HG03342 (cell line): ENCODE measurements around the gene UTP25.
"Not testable (repeated sequence)": the region's sequence is repeated elsewhere in the genome, so short reads cannot be mapped to it uniquely, and the experiment has no call there.

Experiments
- ATAC-seq: cut with Tn5 transposase; IDR thresholded peaks from one replicate; pipeline ENCODE4 v1.9.1; 2021; ENCODE audit warnings: mild to moderate bottlenecking, moderate library complexity; ENCODE audit not compliant: unreplicated experiment

Gene UTP25

DNA sequence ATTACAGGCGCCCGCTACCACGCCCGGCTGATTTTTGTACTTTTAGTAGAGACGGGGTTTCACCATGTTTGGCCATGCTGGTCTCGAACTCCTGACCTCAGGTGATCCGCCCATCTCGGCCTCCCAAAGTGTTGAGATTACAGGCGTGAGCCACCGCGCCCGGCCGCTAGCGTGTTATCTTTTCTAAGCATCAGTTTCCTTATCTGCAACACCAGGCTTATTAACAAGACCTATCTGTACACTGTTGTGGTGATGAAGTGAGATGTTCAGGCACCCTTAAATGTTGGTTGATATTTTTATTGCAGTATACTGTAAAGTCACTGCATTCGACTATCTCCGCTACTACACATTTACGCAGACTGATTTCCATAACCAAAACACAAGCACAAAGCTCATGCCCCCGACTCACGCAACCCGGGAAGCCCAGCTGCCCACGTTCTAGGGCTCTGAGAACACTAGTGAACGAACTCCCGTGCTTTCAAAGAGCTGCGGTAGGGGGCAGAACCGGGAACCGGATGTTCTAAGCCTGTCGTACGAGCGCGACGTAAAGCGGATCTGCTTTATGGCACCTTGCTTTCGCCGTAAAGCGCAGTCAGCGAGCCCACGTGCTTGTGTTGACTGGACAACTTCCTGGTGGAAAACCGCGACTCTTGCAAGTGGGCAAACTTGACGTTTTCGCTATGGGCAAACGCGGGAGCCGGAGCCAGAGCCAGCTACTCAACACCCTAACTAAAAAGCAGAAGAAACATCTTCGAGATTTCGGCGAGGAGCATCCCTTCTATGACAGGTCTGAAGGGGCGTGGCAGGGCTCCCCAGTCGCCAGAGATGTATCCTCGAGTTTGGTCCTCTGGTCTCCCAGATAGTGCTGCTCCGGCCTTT is at the start of gene UTP25:
TSS of gene UTP25 (plus strand) at position 589 of the 879 bp plus-strand sequence. CDS start at position 681, 92 bp downstream.
- peak; percentile 93 for ATAC-seq

GRCh38 chr1:209778102-209778501 is 49.7 kb upstream of the UTP25 start:
- ATAC-seq = no peak

- ATAC-seq = no peak
These were observed 47.5 kb upstream of the UTP25 start for GRCh38 chr1:209780268-209780667.

- ATAC-seq = no peak
These were observed 44.4 kb upstream of the UTP25 start for GRCh38 chr1:209783386-209783785.

DNA sequence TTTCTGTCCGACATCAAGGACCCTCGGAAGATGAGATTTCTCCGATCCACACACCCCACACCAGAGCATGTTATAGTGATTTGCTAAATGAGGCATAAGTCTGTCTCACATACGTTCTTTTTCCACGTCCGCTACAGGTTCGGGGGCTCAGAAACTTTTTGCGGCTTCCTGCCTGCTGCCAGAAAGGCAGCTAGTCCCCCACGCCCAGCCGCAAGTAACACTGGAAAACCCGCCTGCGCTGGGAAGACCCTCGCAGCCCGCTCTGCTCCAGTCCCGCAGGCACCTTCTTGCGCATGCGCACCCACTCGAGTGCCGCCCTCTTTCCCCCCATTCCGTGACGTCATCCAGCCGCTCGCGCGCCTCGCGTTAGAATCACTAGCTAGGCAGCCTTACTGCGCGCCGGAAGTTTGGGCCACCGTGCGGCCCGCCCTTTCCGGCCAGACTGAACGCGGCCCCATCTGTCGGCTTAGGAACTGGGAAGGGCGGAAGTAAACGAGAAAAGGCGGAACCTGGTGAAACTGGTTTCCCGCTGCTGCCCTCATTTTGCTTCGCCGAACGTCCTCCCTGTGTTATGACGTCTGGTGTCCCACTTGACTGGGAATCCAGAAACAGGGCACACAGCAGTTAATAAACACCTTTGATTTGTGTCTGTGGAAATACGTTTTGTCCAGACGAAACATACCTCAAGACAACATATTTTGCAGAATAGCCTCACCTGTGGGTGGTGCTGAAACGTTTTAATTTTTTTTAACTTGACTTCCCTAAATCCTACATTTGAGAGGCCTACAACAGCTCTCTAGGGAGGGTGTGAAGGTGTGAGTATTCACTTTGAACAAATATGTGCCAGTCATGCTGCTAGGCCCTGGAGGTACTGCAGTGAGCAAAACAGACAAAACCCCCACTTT is 43.3 kb upstream of the UTP25 start, which contains the start of gene C1orf74:
TSS of gene C1orf74 (minus strand) at position 295 of the 905 bp plus-strand sequence. CDS start 925 bp downstream, outside the sequence.
- peak; percentile 99 for ATAC-seq

GRCh38 chr1:209785592-209785991 is 42.2 kb upstream of the UTP25 start:
- ATAC-seq = no peak

- ATAC-seq = no peak
These were observed 41.6 kb upstream of the UTP25 start for GRCh38 chr1:209786146-209786545.

DNA sequence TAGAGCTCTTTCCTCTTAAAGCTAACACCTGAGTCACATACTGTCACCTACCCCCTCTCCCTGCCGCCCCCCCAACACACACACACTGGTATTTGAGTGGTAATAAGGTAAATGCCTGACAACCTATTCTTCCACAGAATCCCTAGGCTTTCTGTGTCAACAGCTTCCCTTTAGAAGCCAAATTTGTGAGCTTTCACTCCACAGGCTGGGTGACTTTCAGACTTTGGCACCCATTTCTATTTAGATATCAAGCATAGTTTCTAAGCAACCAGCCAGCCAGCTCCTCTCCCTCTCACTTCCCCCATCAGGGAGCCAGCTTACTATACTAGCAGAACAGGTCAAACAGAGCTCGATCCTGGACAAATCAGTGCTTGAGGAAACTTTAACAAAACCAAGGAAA is 40.2 kb upstream of the UTP25 start:
- ATAC-seq = no peak

DNA sequence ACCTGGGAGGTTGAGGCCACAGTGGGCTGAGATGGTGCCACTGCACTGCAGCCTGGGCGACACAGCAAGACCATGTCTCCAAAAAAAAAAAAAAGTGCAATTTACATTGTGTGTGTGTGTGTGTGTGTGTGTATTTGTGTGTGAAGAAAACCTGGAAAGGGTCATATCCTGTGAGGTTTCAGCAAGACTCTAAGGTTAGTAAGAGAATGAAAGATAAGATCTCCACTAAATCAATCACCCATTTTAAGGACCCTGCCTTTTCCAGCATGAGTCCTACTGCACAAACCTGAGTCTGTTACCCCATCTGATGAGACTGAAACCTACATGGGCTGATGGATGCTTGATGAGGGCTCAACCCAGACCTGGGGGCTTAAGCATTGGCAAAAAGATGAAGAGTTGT is 38.5 kb upstream of the UTP25 start:
- no peak for ATAC-seq

DNA sequence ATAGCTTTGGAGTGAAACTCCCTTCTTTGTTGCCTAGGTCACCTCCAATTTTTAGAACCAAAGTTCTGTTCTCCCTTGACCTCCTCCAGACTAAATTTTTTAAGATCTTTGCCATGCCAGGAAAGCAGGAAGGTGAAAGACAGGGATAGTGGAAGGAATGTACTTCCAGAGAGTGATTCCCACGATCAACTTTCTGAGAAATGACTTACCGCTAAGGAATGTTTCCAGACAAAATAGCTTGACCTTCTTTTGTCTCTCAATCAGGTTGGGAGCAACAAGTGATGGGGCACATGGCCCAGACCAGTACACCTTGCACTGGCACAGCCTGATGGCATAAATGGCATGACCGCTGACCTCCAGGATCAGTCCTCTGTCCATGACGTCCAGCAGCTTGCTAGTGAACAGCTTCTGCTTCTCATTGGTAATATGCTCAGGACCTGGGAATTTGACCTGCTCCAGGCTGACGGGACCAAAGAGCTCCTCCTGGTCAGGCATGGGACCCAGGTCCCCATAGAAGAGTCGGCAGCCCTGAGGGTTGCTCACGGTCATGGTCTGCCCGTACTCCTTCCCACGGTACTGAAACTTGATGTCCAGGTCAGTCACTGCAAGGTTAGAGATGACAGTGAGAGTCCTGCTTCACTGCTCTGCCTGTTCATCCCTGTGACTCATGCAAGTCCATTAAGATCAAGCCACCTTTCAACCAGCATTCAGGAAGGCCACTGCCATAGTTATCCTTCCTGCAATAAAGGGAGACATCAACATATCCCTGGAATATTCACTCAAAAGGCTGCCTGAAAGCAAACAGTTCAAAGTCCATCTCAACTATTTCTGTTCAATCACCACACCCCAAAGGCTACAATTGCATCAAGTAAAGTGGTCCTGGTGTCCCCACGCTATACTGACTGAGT is 37.2 kb upstream of the UTP25 start:
- no peak for ATAC-seq

DNA sequence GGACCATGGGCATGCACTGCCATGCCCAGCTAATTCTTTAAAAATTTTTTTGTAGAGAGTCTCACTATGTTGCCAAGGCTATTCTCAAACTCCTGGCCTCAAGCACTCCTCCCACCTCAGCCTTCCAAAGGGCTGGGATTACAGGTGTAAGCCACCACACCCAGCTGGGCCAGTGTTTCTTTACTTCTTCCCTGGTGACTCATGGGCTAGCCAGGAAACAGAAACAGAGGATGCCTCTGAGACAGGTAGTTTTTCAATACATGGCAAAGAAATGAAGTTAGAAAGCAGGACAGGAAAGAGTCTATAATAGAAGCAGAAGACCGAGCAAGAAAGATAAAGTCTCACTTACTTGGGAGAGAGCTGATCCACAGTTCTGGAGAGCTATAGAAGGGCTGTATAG is 35.9 kb upstream of the UTP25 start:
- no peak for ATAC-seq

- ATAC-seq = not testable (repeated sequence)
These were observed 34.1 kb upstream of the UTP25 start for GRCh38 chr1:209793711-209794110.

DNA sequence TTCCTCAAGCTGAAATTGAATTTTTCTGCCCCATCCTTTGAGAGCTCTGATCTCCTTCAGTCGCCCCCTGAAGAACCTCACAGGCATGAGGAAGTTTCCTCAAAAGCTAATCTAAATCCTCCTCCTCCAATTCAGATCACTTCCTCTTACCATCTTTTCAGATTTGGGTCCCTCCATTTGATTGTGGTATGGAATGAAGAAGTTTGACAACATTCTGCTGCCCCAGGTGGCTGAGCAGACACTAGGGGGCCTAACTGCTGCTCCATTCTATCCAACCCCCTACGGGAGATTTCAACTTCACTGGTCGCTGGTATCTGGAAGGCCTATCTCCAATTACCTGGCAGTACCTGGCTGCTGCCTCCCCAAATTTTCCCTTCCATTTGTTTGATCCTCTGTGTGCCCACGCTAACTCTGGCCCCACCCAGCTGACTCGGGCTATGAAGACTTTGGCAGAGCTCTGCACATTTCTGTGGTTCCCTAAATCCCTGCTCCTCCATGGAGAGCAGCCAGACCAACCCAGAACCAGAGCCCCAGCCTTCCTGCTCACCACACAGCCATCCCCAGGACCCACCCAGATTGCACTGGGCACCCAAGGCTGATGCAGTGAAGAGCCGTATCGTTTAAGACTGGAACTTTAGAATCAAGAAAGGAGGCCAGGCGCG is 29.7 kb upstream of the UTP25 start:
- ATAC-seq = no peak

GRCh38 chr1:209800984-209801834 is 26.6 kb upstream of the UTP25 start:
- no peak for ATAC-seq

- no peak for ATAC-seq
These were observed 25.5 kb upstream of the UTP25 start for GRCh38 chr1:209802117-209802779.

GRCh38 chr1:209802780-209803152 is 25.0 kb upstream of the UTP25 start:
- ATAC-seq = no peak

DNA sequence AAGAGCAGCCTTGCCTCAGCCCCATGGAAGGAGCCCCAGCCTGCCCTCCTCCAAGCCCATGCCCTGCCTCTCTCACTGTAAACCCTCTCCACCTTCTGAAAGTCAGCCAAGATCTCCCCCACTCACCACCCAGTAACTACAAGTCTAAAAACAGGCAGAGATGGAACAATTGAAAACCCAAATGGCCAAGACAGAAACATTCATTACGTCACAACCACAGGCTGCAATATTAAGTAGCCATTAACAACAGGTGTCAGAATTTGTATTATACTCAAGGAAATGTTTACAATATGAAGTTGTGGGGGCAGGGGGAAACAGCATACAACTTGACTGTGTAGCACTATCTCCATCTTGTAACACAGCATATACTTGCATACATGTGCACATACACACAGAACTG is 24.2 kb upstream of the UTP25 start:
- no peak for ATAC-seq

- no peak for ATAC-seq
These were observed 22.4 kb upstream of the UTP25 start for GRCh38 chr1:209805341-209805781.
